Suppressor macrophage treated with lipopolysaccharide for 1 hour (primary cell): ENCODE results near the gene SH3BP4.

Experiments used
- DNase-seq, 3 donors: peaks; one replicate each; pipeline ENCODE4 v3.0.0-alpha.2; 2020 to 2022

The SH3BP4 gene

DNA sequence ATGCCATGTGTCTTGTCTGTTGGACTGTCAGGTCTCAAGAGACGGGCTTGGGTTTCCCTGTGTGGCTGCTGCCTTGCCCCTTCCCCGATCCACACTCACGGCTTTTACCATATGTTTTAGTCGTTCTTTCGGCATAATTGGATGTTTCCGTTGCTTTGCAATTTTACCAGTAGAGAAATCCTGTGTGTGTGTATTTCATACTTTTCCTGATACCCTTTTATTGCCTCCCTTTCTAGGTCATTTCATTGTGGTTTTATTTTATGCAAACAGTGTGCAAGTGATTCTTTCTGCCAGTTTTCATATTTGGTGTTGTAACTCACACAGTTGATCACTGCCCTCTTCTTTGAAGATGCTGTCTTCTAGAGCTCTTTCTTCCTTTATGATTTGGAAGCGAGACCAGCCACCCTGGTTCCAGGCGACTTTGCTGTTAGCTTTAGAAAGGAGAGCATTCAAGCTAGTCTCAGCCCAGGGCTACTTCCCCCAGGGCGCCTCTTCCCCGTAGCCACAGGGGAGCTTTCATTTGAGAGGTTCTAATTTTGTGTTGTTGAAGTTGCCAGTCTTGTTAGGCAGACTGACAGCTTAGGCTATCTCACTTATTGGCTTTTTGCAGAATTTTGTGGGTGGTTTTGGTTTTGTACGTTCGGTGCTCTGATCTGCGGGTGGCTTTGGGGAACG lies 17.0 kb downstream of the SH3BP4 start:
- DNase-seq: peak in 1 of 3 donors; percentile 8

DNA sequence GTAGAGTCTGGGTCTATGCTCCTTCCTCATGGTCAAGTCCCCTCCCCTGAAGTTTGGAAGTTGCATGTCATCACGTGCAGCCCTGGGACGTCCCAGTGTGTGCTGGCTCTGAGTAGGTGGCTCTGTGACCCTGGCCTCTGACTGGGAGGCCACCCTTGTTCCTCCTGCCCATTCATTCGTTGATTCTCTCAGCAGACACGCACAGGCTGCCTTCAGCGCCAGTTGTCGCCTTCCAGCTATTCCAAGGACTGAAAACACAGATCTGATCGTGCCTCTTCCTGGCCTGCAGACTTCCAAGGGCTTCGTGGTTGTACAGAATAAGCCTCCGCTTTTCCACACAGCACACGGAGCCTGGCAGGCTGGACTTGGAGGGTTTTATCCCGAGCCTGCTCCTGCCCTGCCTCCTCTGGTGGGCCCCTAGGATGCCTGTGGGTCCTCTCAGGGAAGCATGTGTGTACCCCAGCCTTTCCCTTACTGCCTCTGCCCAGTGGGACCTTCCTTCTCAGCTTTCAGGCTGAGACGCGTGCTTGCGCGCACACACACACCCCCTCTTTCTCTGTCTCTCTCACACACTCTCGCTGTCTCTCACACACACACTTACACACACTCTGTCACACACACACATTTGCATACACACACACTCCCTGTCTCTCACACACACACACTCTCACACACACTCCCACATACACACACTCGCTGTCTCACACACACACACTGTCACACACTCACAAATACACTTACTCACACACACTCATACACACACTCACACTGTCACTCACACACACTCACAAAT lies 17.7 kb downstream of the SH3BP4 start:
- DNase-seq: peak in 2 of 3 donors; percentile 10 to 17

GRCh38 chr2:234970099-234970440 lies 18.3 kb downstream of the SH3BP4 start:
- no peak for DNase-seq

GRCh38 chr2:234970477-234970882 lies 18.7 kb downstream of the SH3BP4 start:
- DNase-seq: no peak

GRCh38 chr2:234971496-234971895 lies 19.7 kb downstream of the SH3BP4 start:
- no peak for DNase-seq

DNA sequence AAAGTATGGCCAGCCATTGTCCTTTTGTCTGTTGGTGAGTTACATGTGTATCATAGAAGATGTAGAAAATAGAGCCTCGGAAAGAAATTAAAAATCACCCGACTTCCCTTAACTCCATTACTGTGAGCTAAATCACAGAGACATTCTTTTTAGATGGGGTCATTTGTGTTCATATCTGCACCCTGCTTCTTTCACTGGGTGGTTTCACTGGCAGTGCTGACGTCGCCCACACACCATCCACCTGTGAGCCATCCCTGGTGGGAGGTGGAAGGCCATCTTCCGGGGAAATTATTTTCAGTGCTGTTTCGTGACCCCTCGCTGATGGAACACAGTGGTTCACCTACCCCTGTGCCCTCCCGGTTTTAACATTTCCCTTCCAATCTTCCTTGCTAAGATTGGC lies 21.2 kb downstream of the SH3BP4 start:
- DNase-seq: no peak

GRCh38 chr2:234974501-234975385 lies 22.9 kb downstream of the SH3BP4 start:
- DNase-seq: no peak

- no peak for DNase-seq
Measured at GRCh38 chr2:234975611-234976010, 23.8 kb downstream of the SH3BP4 start.

DNA sequence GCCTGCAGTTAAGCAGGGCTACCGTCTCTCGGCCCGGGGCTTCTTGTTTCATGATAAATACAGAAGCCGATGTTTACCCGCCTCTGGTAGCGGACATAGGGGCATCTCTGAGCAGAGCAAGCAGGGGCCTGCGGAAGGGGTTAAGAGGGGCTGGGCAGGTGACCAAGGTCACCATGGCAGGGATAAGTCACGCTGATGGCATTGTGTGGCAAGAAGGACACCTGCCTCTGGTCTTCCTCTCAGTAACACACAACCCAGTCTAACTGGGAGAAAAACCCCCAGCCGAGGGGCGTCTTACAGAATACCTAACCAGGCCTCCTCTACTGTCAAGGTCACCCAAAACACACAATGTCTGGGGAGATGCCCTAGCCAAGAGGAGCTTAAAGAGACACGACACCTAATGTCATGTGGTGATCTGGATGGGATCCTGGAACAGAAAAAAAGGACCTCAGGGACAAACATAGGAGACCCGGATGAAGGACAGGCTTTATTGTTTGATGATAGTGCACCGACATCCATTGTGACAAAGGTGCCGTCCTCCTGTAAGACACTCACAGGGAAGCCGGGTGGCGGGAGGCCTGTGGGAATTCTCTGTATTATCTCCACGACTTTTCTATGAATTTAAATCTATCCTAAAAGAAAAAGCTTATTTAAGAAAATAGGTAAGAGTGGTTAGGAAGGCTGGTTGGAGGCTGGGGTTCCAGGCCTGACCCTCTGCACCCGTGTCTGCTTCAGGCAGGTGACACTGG lies 24.8 kb downstream of the SH3BP4 start:
- no peak for DNase-seq

DNA sequence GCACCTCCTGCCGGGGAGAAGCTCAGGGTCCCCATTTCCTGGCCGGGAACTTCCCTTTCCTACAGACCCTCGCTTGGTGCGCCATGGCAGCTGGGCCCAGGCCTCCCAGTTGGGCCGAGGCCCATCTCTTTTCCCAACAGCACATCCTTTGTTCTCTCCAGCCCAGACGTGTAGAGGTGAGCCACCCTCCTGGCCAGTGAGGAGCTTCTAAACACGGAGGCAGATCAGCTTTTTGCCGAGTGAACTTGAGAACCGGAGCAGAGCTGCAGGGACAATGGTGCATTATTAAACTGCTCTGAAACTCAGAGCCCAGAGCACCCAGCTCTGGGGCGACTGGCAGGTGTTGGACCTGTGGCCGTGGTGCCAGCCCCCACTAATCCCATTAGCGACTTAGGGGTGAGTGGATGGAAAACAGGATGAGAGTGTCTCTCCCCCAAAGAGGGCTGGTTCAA lies 25.4 kb downstream of the SH3BP4 start:
- DNase-seq: no peak

- DNase-seq: no peak
Measured at GRCh38 chr2:234978466-234979203, 26.8 kb downstream of the SH3BP4 start.

- DNase-seq: no peak
Measured at GRCh38 chr2:234979204-234980167, 27.7 kb downstream of the SH3BP4 start.

- DNase-seq: no peak
Measured at GRCh38 chr2:234980451-234981187, 28.8 kb downstream of the SH3BP4 start.

DNA sequence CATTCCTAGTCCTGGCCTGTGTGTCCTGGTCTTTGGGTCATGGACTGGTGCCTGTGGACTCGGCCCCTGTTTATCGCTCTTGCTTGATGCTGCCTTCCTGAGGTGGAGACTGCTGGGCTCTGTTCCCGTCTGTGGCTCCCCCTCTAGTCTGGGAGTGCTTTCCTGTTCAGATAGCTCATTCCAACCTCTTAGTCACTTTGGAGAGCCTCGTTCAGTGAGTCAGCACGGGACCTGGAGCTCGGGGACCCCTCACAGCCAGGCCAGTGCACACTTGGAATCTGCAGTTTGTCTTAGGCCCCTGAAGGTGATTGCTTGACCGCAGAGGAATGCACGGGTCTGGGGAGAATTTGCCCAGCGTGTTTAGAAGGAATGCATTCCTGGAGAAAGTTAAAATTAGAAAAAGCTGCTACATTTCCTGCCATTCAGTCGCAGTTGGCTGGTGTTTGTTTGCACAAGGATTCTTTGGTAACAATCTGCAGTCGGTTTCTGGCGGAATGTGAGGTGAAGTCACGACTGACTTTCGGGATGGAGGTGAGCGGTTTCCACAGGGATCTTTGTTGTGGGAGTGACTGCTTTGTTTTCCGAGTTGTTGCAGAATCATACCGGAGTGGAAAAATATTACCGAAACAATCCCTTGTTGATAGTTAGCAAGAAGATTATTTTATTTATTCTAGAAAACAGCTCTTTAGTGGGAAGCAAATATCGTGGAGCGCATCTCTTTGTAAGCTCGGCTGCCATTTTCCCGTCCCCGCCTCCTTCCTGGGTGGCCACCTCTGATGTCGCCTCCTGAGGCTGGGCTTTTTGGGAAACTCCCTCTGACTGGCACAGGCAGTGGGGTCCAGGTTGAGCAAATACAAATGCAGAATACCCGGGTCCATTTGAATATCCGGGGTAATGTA lies 29.6 kb downstream of the SH3BP4 start:
- peak in 1 of 3 donors; percentile 10 for DNase-seq

- DNase-seq: no peak
Measured at GRCh38 chr2:234982096-234982834, 30.4 kb downstream of the SH3BP4 start.

DNA sequence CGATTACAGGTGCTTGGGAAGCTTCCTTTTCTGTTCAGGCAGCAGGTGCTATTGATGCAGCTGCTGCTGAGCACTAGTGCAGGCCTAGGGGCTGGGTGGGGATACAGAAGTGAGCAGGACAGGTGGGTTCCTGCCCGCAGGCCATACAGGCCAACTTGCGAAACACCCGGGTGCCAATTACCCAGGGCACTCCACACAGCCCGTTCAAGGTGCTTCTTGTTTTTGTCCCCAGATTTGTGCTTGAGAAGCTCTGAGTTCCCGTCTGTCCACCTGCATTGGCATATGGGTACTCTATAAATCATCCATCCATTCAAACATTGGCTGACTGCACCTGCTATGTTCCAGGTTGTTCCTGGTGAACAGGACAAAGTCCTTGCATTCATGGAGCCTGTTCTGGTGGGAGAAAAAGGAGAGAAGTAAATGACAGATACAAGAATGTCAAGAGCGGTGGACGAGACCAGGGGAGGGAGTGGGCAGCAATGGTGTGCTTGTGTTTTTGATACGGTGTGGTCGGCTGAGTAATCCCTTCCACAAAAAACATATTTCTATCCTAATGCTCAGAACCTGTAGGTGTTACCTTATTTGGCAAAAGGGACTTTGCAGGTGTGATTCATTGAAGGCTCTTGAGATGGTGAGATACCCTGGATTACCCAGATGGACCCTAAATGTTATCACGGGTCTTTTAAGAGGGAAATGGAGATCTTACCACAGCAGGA lies 31.4 kb downstream of the SH3BP4 start:
- DNase-seq: no peak

GRCh38 chr2:234985608-234986245 lies 33.9 kb downstream of the SH3BP4 start:
- DNase-seq: no peak
